GM10266 (cell line): ENCODE data around the gene KICS2.
"Not testable (repeated sequence)": the region's sequence is repeated elsewhere in the genome, so short reads cannot be mapped to it uniquely, and the experiment has no call there.

Experiments used
- DNase-seq: peaks from one replicate; pipeline ENCODE4 v3.0.0; 2012; ENCODE audit errors: extremely low spot score
- CTCF ChIP-seq: IDR thresholded peaks from 2 replicates; pipeline ENCODE4 v1.5.1; 2012; ENCODE audit warnings: mild to moderate bottlenecking, low read depth; ENCODE audit not compliant: control insufficient read depth, insufficient read depth; ENCODE audit errors: missing control alignments

KICS2 gene

DNA sequence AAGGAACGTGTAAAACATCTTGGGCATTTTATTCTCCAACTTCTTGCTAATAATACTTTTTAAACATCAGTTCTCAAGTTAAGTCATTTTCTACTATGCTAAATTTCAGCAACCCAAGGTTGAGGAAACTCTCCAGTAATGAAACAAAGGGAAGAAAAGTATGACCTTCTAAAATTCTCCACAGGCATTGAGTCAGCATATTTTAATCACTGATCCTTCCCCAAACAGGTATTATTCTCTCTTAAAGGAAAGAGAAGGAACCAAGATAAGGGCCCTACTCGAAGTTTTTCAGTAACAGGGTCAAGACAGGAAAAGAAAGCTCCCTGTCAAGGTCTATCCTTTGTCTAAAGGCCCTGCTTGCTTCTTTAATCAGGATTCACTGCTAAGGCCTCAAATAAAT lies 3.0 kb downstream of the KICS2 start:
- DNase-seq: no peak
- no peak for TF ChIP-seq CTCF

- TF ChIP-seq CTCF: no peak
- peak; percentile 43 for DNase-seq
Measured at GRCh38 chr12:64218597-64218996, 3.5 kb downstream of the KICS2 start.

- not testable (repeated sequence) for DNase-seq
Measured at GRCh38 chr12:64217643-64218042, 4.5 kb downstream of the KICS2 start.

DNA sequence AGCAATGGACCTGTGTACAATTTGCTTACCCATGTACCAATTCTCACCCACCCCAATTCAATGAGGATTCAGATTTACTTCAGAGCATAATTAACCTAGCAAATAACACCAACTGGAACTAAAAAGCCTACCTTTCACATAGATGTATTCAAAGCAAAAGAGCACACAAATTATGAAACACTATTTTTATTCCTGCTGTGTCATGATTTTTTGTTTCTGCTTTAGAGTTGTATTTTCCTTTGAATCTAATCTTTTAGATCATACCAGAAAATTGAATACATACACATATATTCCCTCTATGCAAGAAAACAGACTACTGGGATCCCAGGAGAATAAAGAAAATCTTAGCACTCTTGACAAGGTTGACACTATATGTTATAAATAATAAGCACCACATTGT lies 5.9 kb downstream of the KICS2 start:
- no peak for TF ChIP-seq CTCF
- DNase-seq: no peak

- no peak for TF ChIP-seq CTCF
- no peak for DNase-seq
Measured at GRCh38 chr12:64212119-64212746, 9.9 kb downstream of the KICS2 start.

GRCh38 chr12:64207453-64207852 lies 14.6 kb downstream of the KICS2 start:
- no peak for TF ChIP-seq CTCF
- no peak for DNase-seq

- DNase-seq: no peak
- no peak for TF ChIP-seq CTCF
Measured at GRCh38 chr12:64205542-64205941, 16.6 kb downstream of the KICS2 start.

DNA sequence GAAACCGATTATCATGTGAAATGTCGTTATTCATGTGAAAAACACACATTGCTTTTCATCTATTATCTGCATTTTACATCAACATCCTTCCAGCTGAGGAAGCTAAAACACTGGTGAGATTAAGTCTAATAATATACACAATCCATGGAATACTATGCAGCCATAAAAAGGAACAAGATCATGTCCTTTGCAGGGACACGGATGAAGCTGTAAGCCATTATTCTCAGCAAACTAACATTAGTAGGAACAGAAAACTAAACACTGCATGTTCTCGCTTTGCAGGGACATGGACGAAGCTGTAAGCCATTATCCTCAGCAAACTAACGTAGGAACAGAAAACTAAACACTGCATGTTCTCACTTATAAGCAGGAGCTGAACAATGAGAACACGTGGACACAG lies 18.3 kb downstream of the KICS2 start:
- no peak for DNase-seq
- no peak for TF ChIP-seq CTCF
